Keratinocyte (primary cell): Measurements from ENCODE around the gene EBF3. TPM values are rescaled to one million over a fixed set of nuclear protein-coding genes. Genes with fewer than 3 reads are reported as not detected.

Source experiments
- DNase-seq: peaks from one replicate; pipeline ENCODE4 v3.0.0-alpha.2; 2011; ENCODE audit warnings: low read depth, missing footprints, low spot score
- FAIRE-seq: peaks from 2 replicates; lab custom pipeline; 2011; peaks lifted over from hg19 to GRCh38; lab: Jason Lieb, UNC
- H2AFZ ChIP-seq: 2 replicates; pipeline ENCODE4 v1.6.0; 2012; ENCODE audit warnings: low read length, control low read depth, inconsistent platforms; ENCODE audit not compliant: control insufficient read depth
- H3K27ac ChIP-seq: 2 replicates; pipeline ENCODE4 v1.5.1; 2011; ENCODE audit warnings: low read length; ENCODE audit not compliant: control insufficient read depth, insufficient read depth
- H3K27me3 ChIP-seq: 3 replicates; pipeline ENCODE4 v1.6.0; 2011; ENCODE audit warnings: low read length; ENCODE audit not compliant: control insufficient read depth, insufficient read depth; ENCODE audit errors: extremely low read depth
- H3K36me3 ChIP-seq, 2 experiments: 2 replicates in 1 of 2; 3 replicates in 1 of 2; pipeline ENCODE4 v1.5.1; 2011; ENCODE audit warnings: low read length in 2 of 2, mild to moderate bottlenecking in 1 of 2; ENCODE audit not compliant: control insufficient read depth in 2 of 2, insufficient read depth in 2 of 2; ENCODE audit errors: extremely low read depth in 1 of 2
- H3K4me1 ChIP-seq: 3 replicates; pipeline ENCODE4 v1.5.1; 2011; ENCODE audit warnings: low read length; ENCODE audit not compliant: control insufficient read depth, insufficient read depth; ENCODE audit errors: extremely low read depth
- H3K4me2 ChIP-seq: 3 replicates; pipeline ENCODE4 v1.6.0; 2011; ENCODE audit warnings: low read depth, low read length; ENCODE audit not compliant: control insufficient read depth, insufficient read depth; ENCODE audit errors: extremely low read depth
- H3K4me3 ChIP-seq, 3 experiments: fragments of 200-600 bp in 1 of 3; sonication (generic) in 1 of 3; 2 replicates in 2 of 3; 3 replicates in 1 of 3; pipeline ENCODE4 v1.5.1; 2011 to 2016; ENCODE audit warnings: low read length in 3 of 3, mild to moderate bottlenecking in 3 of 3, control low read depth in 2 of 3, inconsistent platforms in 1 of 3, low read depth in 1 of 3, mixed read lengths in 1 of 3, mixed run types in 1 of 3, moderate library complexity in 1 of 3; ENCODE audit not compliant: control insufficient read depth in 2 of 3, insufficient read depth in 2 of 3; ENCODE audit errors: extremely low read depth in 1 of 3
- H3K79me2 ChIP-seq: 2 replicates; pipeline ENCODE4 v1.6.0; 2012; ENCODE audit warnings: low read length; ENCODE audit not compliant: control insufficient read depth, insufficient read depth
- H3K9ac ChIP-seq: 3 replicates; pipeline ENCODE4 v1.6.0; 2011; ENCODE audit warnings: low read length; ENCODE audit not compliant: control insufficient read depth, insufficient read depth; ENCODE audit errors: extremely low read depth
- H3K9me1 ChIP-seq: 3 replicates; pipeline ENCODE4 v1.6.0; 2011; ENCODE audit warnings: low read length; ENCODE audit not compliant: control insufficient read depth, insufficient read depth; ENCODE audit errors: extremely low read depth
- H3K9me3 ChIP-seq: 2 replicates; pipeline ENCODE4 v1.5.1; 2012; ENCODE audit warnings: low read depth, low read length; ENCODE audit not compliant: control insufficient read depth
- H4K20me1 ChIP-seq: 3 replicates; pipeline ENCODE4 v1.6.0; 2011; ENCODE audit warnings: low read length; ENCODE audit not compliant: control insufficient read depth, insufficient read depth; ENCODE audit errors: extremely low read depth
- CTCF ChIP-seq, 3 experiments: IDR thresholded peaks in 1 of 3; conservative IDR thresholded peaks in 1 of 3; optimal IDR thresholded peaks in 1 of 3; 2 replicates in 2 of 3; 3 replicates in 1 of 3; pipeline versions ENCODE3 to v1.5.1; 2011; ENCODE audit warnings: low read length in 3 of 3, mild to moderate bottlenecking in 3 of 3, moderate library complexity in 2 of 3, control low read depth in 1 of 3, inconsistent platforms in 1 of 3; ENCODE audit not compliant: insufficient read depth in 2 of 3; ENCODE audit errors: extremely low read depth in 1 of 3
- EZH2 ChIP-seq: IDR thresholded peaks from one replicate; pipeline ENCODE4 v1.6.1; 2012; ENCODE audit warnings: inconsistent platforms, mild to moderate bottlenecking, low read length, moderate library complexity
- dilution Hi-C: fragments of 300-500 bp; cut with MboI; formaldehyde crosslinking; loops from one replicate; pipeline ENCODE4 v1.7.0; 2020; ENCODE audit warnings: low sequenced_read_pairs; ENCODE audit not compliant: extremely low pct_ligation_motif_present
- polyA plus RNA-seq, 5 experiments: library from polyadenylated mRNA; depleted of rRNA in 3 of 5; stranded (reverse) in 3 of 5; stranded (forward) in 1 of 5; unstranded in 1 of 5; fragments of >200 nt; gene quantifications; 1 replicate in 1 of 5; 2 replicates in 3 of 5; 3 replicates in 1 of 5; pipeline versions ENCODE4 v1.2.1 to v1.2.3, GENCODE V29; 2011 to 2012; ENCODE audit warnings: missing spikeins in 2 of 5, low read depth in 1 of 5, low replicate concordance in 1 of 5

Gene EBF3
- polyA plus RNA-seq, 1 donor (not counting 4 experiments of a cell fraction or from before 2014, with no cell fraction given), result not detected

- Histone ChIP-seq H3K79me2 (no peaks in the 10 kb centered on the region), H3K9ac (no peak overlapping the region), H2AFZ (no peak overlapping the region), H3K27ac (no peak overlapping the region), H3K9me1 (no peaks in the 10 kb centered on the region), H3K9me3 (peaks cover 1% of the 10 kb centered on the region), H4K20me1 (no peaks in the 10 kb centered on the region), H3K4me1 (no peaks in the 10 kb centered on the region), H3K4me3 (no peak overlapping the region), H3K27me3 (no peaks in the 10 kb centered on the region), H3K4me2 (no peak overlapping the region), H3K36me3 (no peaks in the 10 kb centered on the region)
- no peak for FAIRE-seq
- DNase-seq, result no peak
- TF ChIP-seq EZH2, result no peak
- dilution Hi-C loops, result no loop called here
Observed at GRCh38 chr10:129909531-129910256, 54.4 kb downstream of the EBF3 start.

- no peaks in the 10 kb centered on the region for H3K79me2 ChIP-seq
- no peaks in the 10 kb centered on the region for H3K9me1 ChIP-seq
- H3K9ac ChIP-seq, result no peak overlapping the region
Observed at GRCh38 chr10:129909080-129909479, 55.0 kb downstream of the EBF3 start.

More at GRCh38 chr10:129909080-129909479, 55.0 kb downstream of the EBF3 start:
- no peak overlapping the region for H3K4me2 ChIP-seq
- no peak overlapping the region for H3K27ac ChIP-seq
- TF ChIP-seq EZH2 (no peak), CTCF (optimal IDR thresholded peaks at IDR 0.05 in 1 of 3, IDR thresholded peaks at IDR 0.05 in 1 of 3, conservative IDR thresholded peaks at IDR 0.05 in 1 of 3; ENCODE audit: extremely low read depth in 1 of 3, insufficient read depth in 2 of 3, low read length in 3 of 3) (no peak)
- H3K4me1 ChIP-seq, result no peaks in the 10 kb centered on the region
- no peaks in the 10 kb centered on the region for H3K27me3 ChIP-seq
- no peak overlapping the region for H3K4me3 ChIP-seq
- peaks cover 1% of the 10 kb centered on the region for H3K9me3 ChIP-seq
- H2AFZ ChIP-seq, result no peak overlapping the region
- DNase-seq (no peak), FAIRE-seq (no peak)
- no peaks in the 10 kb centered on the region for H4K20me1 ChIP-seq
- dilution Hi-C loops, result no loop called here
- H3K36me3 ChIP-seq, result no peaks in the 10 kb centered on the region
